Parathyroid adenoma (tissue), 2 donors: Measurements from ENCODE around the gene IMMP2L.

Experiments
- H2AFZ ChIP-seq: fragments of 300-600 bp; sonication (generic); one replicate; pipeline ENCODE4 v1.7.0; 2017; ENCODE audit warnings: antibody characterized with exemption, mild to moderate bottlenecking
- H3K27ac ChIP-seq: fragments of 300-600 bp; sonication (generic); one replicate; pipeline ENCODE4 v1.7.0; 2017
- H3K27me3 ChIP-seq: fragments of 300-600 bp; sonication (generic); one replicate; pipeline ENCODE4 v1.7.0; 2017; ENCODE audit warnings: low read length; ENCODE audit not compliant: control insufficient read depth, insufficient read depth
- H3K36me3 ChIP-seq: fragments of 300-600 bp; sonication (generic); one replicate; pipeline ENCODE4 v1.7.0; 2017; ENCODE audit warnings: low read length; ENCODE audit not compliant: control insufficient read depth, insufficient read depth
- H3K4me1 ChIP-seq: fragments of 300-600 bp; sonication (generic); one replicate; pipeline ENCODE4 v1.7.0; 2017; ENCODE audit warnings: control low read depth
- H3K4me2 ChIP-seq: fragments of 300-600 bp; sonication (generic); one replicate; pipeline ENCODE4 v1.7.0; 2017; ENCODE audit warnings: low read length
- H3K4me3 ChIP-seq: fragments of 300-600 bp; sonication (generic); one replicate; pipeline ENCODE4 v1.7.0; 2017; ENCODE audit warnings: low read depth, low read length
- H3K79me2 ChIP-seq: fragments of 300-600 bp; sonication (generic); one replicate; pipeline ENCODE4 v1.7.0; 2017; ENCODE audit warnings: control low read depth
- H3K9ac ChIP-seq: fragments of 300-600 bp; sonication (generic); one replicate; pipeline ENCODE4 v1.7.0; 2017; ENCODE audit warnings: mild to moderate bottlenecking
- H3K9me3 ChIP-seq: fragments of 300-600 bp; sonication (generic); one replicate; pipeline ENCODE4 v1.7.0; 2017; ENCODE audit warnings: low read length; ENCODE audit not compliant: control insufficient read depth
- CTCF ChIP-seq: fragments of 300-600 bp; sonication (generic); IDR thresholded peaks from one replicate; pipeline ENCODE4 v1.7.0; 2017; ENCODE audit warnings: antibody characterized with exemption, mild to moderate bottlenecking
- donor health status: primary hyperparathyroidism.

IMMP2L gene

GRCh38 chr7:111364413-111364812 is 197.9 kb downstream of the IMMP2L start:
- no peak overlapping the region for H2AFZ ChIP-seq
- H3K4me1 ChIP-seq = no peaks in the 10 kb centered on the region
- H3K9me3 ChIP-seq = no peaks in the 10 kb centered on the region
- no peaks in the 10 kb centered on the region for H3K79me2 ChIP-seq
- H3K4me2 ChIP-seq = no peak overlapping the region
- TF ChIP-seq CTCF = no peak
- H3K36me3 ChIP-seq = no peaks in the 10 kb centered on the region
- H3K4me3 ChIP-seq = no peak overlapping the region
- no peak overlapping the region for H3K27ac ChIP-seq
- H3K27me3 ChIP-seq = no peaks in the 10 kb centered on the region
- no peak overlapping the region for H3K9ac ChIP-seq

- Histone ChIP-seq H3K27me3 (no peaks in the 10 kb centered on the region), H3K4me3 (no peak overlapping the region), H3K9me3 (no peaks in the 10 kb centered on the region), H3K27ac (no peak overlapping the region), H2AFZ (no peak overlapping the region), H3K79me2 (no peaks in the 10 kb centered on the region), H3K9ac (no peak overlapping the region), H3K36me3 (no peaks in the 10 kb centered on the region), H3K4me1 (no peaks in the 10 kb centered on the region), H3K4me2 (no peak overlapping the region)
- no peak for TF ChIP-seq CTCF
Observed at GRCh38 chr7:111363099-111363498, 199.2 kb downstream of the IMMP2L start.

- no peak overlapping the region for H2AFZ ChIP-seq
- TF ChIP-seq CTCF = no peak
- H3K27me3 ChIP-seq = no peaks in the 10 kb centered on the region
- no peak overlapping the region for H3K27ac ChIP-seq
- H3K9ac ChIP-seq = no peak overlapping the region
- no peaks in the 10 kb centered on the region for H3K4me1 ChIP-seq
- no peaks in the 10 kb centered on the region for H3K9me3 ChIP-seq
- no peak overlapping the region for H3K4me2 ChIP-seq
- H3K4me3 ChIP-seq = no peak overlapping the region
- no peaks in the 10 kb centered on the region for H3K36me3 ChIP-seq
- H3K79me2 ChIP-seq = no peaks in the 10 kb centered on the region
Observed at GRCh38 chr7:111362506-111363054, 199.7 kb downstream of the IMMP2L start.

GRCh38 chr7:111358915-111359314 is 203.4 kb downstream of the IMMP2L start:
- H3K9me3 ChIP-seq = no peaks in the 10 kb centered on the region
- H3K9ac ChIP-seq = no peak overlapping the region
- H3K4me3 ChIP-seq = no peak overlapping the region
- H2AFZ ChIP-seq = no peak overlapping the region
- no peaks in the 10 kb centered on the region for H3K36me3 ChIP-seq
- TF ChIP-seq CTCF = no peak
- H3K27me3 ChIP-seq = no peaks in the 10 kb centered on the region
- no peak overlapping the region for H3K27ac ChIP-seq
- no peaks in the 10 kb centered on the region for H3K4me1 ChIP-seq
- no peak overlapping the region for H3K4me2 ChIP-seq
- no peaks in the 10 kb centered on the region for H3K79me2 ChIP-seq

- H3K36me3 ChIP-seq = no peaks in the 10 kb centered on the region
- H2AFZ ChIP-seq = no peak overlapping the region
- H3K4me1 ChIP-seq = no peaks in the 10 kb centered on the region
- no peaks in the 10 kb centered on the region for H3K79me2 ChIP-seq
- H3K9ac ChIP-seq = no peak overlapping the region
- no peaks in the 10 kb centered on the region for H3K27me3 ChIP-seq
- H3K4me3 ChIP-seq = no peak overlapping the region
- no peaks in the 10 kb centered on the region for H3K9me3 ChIP-seq
- no peak overlapping the region for H3K4me2 ChIP-seq
- no peak overlapping the region for H3K27ac ChIP-seq
- TF ChIP-seq CTCF = no peak
Observed at GRCh38 chr7:111357691-111358090, 204.6 kb downstream of the IMMP2L start.
